WTC11 (cell line): Measurements from ENCODE around the gene PKP3. TPM values are rescaled to one million over a fixed set of nuclear protein-coding genes. Genes with fewer than 3 reads are reported as not detected.

Experiments
- ATAC-seq: fragments of 200-7000 bp; cut with Tn5 transposase; 2 replicates; pipeline ENCODE4 v1.10.0; 2021; ENCODE audit warnings: mild to moderate bottlenecking, moderate library complexity
- CTCF ChIA-PET: fragments of 300-600 bp; sonication (Branson Sonifier 250); formaldehyde crosslinking; loops from one replicate; lab custom pipeline; 2021; ENCODE audit warnings: antibody characterized with exemption; lab: Charles Lee
- POLR2A ChIA-PET: fragments of 350-600 bp; sonication (Branson Sonifier 250); formaldehyde crosslinking; loops from one replicate; lab custom pipeline; 2021; ENCODE audit warnings: antibody characterized with exemption; lab: Charles Lee
- DNase-seq: peaks from one replicate; pipeline ENCODE4 v3.0.0; 2021; ENCODE audit warnings: low spot score
- H3K27ac Mint-ChIP-seq: 2 replicates; pipeline ENCODE4 v1.8.0; 2021; ENCODE audit warnings: mixed read lengths
- H3K27me3 Mint-ChIP-seq: 2 replicates; pipeline ENCODE4 v1.8.0; 2021; ENCODE audit warnings: low read depth, mild to moderate bottlenecking, moderate library complexity, mixed read lengths
- H3K36me3 Mint-ChIP-seq: 2 replicates; pipeline ENCODE4 v1.8.0; 2021; ENCODE audit warnings: mixed read lengths
- H3K4me1 Mint-ChIP-seq: 2 replicates; pipeline ENCODE4 v1.8.0; 2022; ENCODE audit warnings: mixed read lengths
- H3K4me3 Mint-ChIP-seq: 2 replicates; pipeline ENCODE4 v1.8.0; 2021; ENCODE audit warnings: mild to moderate bottlenecking, moderate library complexity, mixed read lengths
- H3K9me3 Mint-ChIP-seq: 2 replicates; pipeline ENCODE4 v1.8.0; 2021; ENCODE audit warnings: mixed read lengths
- E2F4 ChIP-seq: sonication (generic); formaldehyde crosslinking; IDR thresholded peaks from 2 replicates; pipeline ENCODE4 v1.8.1; 2022; ENCODE audit warnings: low read depth, mild to moderate bottlenecking, moderate library complexity, missing genetic modification reagents, borderline replicate concordance
- ELF4 ChIP-seq: sonication (generic); formaldehyde crosslinking; IDR thresholded peaks from 2 replicates; pipeline ENCODE4 v1.8.1; 2022; ENCODE audit warnings: low read depth, mild to moderate bottlenecking, moderate library complexity, missing genetic modification reagents
- ETV6 ChIP-seq: sonication (generic); formaldehyde crosslinking; IDR thresholded peaks from 2 replicates; pipeline ENCODE4 v1.8.1; 2022; ENCODE audit warnings: mild to moderate bottlenecking, missing genetic modification reagents
- FOXJ3 ChIP-seq: sonication (generic); formaldehyde crosslinking; IDR thresholded peaks from 2 replicates; pipeline ENCODE4 v1.9.0; 2021; ENCODE audit warnings: missing genetic modification reagents, mild to moderate bottlenecking, borderline replicate concordance
- FOXK1 ChIP-seq: sonication (generic); formaldehyde crosslinking; IDR thresholded peaks from 2 replicates; pipeline ENCODE4 v1.8.0; 2022; ENCODE audit warnings: mild to moderate bottlenecking, moderate library complexity, missing genetic modification reagents
- GRHL2 ChIP-seq: fragments of 250-450 bp; sonication (Bioruptor Pico); IDR thresholded peaks from 2 replicates; pipeline ENCODE4 v1.8.0; 2022; ENCODE audit warnings: mild to moderate bottlenecking, moderate library complexity; ENCODE audit not compliant: insufficient replicate concordance, severe bottlenecking
- HMGA2 ChIP-seq: fragments of 250-450 bp; sonication (Bioruptor Pico); IDR thresholded peaks from 2 replicates; pipeline ENCODE4 v1.4.0; 2021; ENCODE audit warnings: mild to moderate bottlenecking, moderate library complexity
- JAZF1 ChIP-seq: fragments of 250-450 bp; sonication (Bioruptor Pico); IDR thresholded peaks from 2 replicates; pipeline ENCODE4 v1.9.0; 2021; ENCODE audit warnings: moderate library complexity, mild to moderate bottlenecking, inconsistent platforms
- PRDM15 ChIP-seq: sonication (generic); formaldehyde crosslinking; IDR thresholded peaks from 2 replicates; pipeline ENCODE4 v1.8.0; 2022; ENCODE audit warnings: missing genetic modification reagents
- PRRX2 ChIP-seq: fragments of 250-450 bp; sonication (Bioruptor Pico); IDR thresholded peaks from 2 replicates; pipeline ENCODE4 v1.8.0; 2021; ENCODE audit warnings: mild to moderate bottlenecking
- RELA ChIP-seq: sonication (generic); formaldehyde crosslinking; IDR thresholded peaks from 2 replicates; pipeline ENCODE4 v1.8.1; 2022; ENCODE audit warnings: missing genetic modification reagents, mild to moderate bottlenecking, borderline replicate concordance
- TP53 ChIP-seq: sonication (generic); formaldehyde crosslinking; IDR thresholded peaks from 2 replicates; pipeline ENCODE4 v1.8.1; 2023; ENCODE audit warnings: mild to moderate bottlenecking, missing genetic modification reagents
- USF2 ChIP-seq: sonication (generic); formaldehyde crosslinking; IDR thresholded peaks from 2 replicates; pipeline ENCODE4 v1.8.1; 2023; ENCODE audit warnings: mild to moderate bottlenecking, missing genetic modification reagents, moderate library complexity
- ZBTB43 ChIP-seq: sonication (generic); formaldehyde crosslinking; IDR thresholded peaks from 2 replicates; pipeline ENCODE4 v1.8.1; 2023; ENCODE audit warnings: mild to moderate bottlenecking, missing genetic modification reagents
- ZNF138 ChIP-seq: sonication (generic); formaldehyde crosslinking; conservative IDR thresholded peaks from 2 replicates; pipeline ENCODE4 v1.8.1; 2022; ENCODE audit warnings: mild to moderate bottlenecking, moderate library complexity, missing genetic modification reagents
- ZNF219 ChIP-seq: sonication (generic); formaldehyde crosslinking; IDR thresholded peaks from 2 replicates; pipeline ENCODE4 v1.8.0; 2023; ENCODE audit warnings: missing genetic modification reagents, mild to moderate bottlenecking, borderline replicate concordance
- ZNF317 ChIP-seq: sonication (generic); formaldehyde crosslinking; IDR thresholded peaks from 2 replicates; pipeline ENCODE4 v1.8.1; 2023; ENCODE audit warnings: low read depth, mild to moderate bottlenecking, moderate library complexity, missing genetic modification reagents, borderline replicate concordance
- ZNF396 ChIP-seq: fragments of 250-450 bp; sonication (Bioruptor Pico); IDR thresholded peaks from 2 replicates; pipeline ENCODE4 v1.8.0; 2021; ENCODE audit warnings: mild to moderate bottlenecking, moderate library complexity, borderline replicate concordance
- ZNF425 ChIP-seq: fragments of 250-450 bp; sonication (Bioruptor Pico); conservative IDR thresholded peaks from 2 replicates; pipeline ENCODE4 v1.9.0; 2021; ENCODE audit warnings: mild to moderate bottlenecking
- total RNA-seq: library from RNA; stranded (reverse); gene quantifications from 3 replicates; pipeline ENCODE4 v1.2.3, GENCODE V29; 2021
- TF ChIP-seq, protein P1 (sequence below): sonication (generic); formaldehyde crosslinking; IDR thresholded peaks from 2 replicates; pipeline ENCODE4 v1.8.1; 2023; ENCODE audit warnings: mild to moderate bottlenecking, missing genetic modification reagents, moderate library complexity
- TF ChIP-seq, protein P2 (sequence below): sonication (generic); formaldehyde crosslinking; IDR thresholded peaks from 2 replicates; pipeline ENCODE4 v1.8.0; 2022; ENCODE audit warnings: mild to moderate bottlenecking, missing genetic modification reagents

PKP3 gene
- total RNA-seq, 1 experiment from 2014 or later: 17.3 TPM

GRCh38 chr11:350723-351255 is 43.2 kb upstream of the PKP3 start:
- peak; percentile 13; the same call in 1 of the 2 replicates for ATAC-seq
- H3K27me3 Mint-ChIP-seq: peaks cover 5% of the 10 kb centered on the region
- H3K4me3 Mint-ChIP-seq: no peak overlapping the region
- H3K27ac Mint-ChIP-seq: 0 out of 2 replicates have a peak overlapping the region, but pooled peaks have one; percentile 62
- H3K9me3 Mint-ChIP-seq: peaks cover 5% of the 10 kb centered on the region; the same call in 1 of the 2 replicates
- peaks cover 38% of the 10 kb centered on the region for H3K4me1 Mint-ChIP-seq
- H3K36me3 Mint-ChIP-seq: no peaks in the 10 kb centered on the region
- TF ChIP-seq, protein P1, sequence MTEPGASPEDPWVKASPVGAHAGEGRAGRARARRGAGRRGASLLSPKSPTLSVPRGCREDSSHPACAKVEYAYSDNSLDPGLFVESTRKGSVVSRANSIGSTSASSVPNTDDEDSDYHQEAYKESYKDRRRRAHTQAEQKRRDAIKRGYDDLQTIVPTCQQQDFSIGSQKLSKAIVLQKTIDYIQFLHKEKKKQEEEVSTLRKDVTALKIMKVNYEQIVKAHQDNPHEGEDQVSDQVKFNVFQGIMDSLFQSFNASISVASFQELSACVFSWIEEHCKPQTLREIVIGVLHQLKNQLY (CRISPR knock-in tag): no peak
- TF ChIP-seq HMGA2 (no peak), ZNF425 (no peak), USF2 (CRISPR knock-in tag) (no peak), PRDM15 (no peak), ETV6 (no peak)
- TF ChIP-seq, protein P2, sequence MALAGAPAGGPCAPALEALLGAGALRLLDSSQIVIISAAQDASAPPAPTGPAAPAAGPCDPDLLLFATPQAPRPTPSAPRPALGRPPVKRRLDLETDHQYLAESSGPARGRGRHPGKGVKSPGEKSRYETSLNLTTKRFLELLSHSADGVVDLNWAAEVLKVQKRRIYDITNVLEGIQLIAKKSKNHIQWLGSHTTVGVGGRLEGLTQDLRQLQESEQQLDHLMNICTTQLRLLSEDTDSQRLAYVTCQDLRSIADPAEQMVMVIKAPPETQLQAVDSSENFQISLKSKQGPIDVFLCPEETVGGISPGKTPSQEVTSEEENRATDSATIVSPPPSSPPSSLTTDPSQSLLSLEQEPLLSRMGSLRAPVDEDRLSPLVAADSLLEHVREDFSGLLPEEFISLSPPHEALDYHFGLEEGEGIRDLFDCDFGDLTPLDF (CRISPR knock-in tag): no peak
- ChIA-PET POLR2A (no interaction called here), CTCF (interaction anchor here (1.4 kb wide), 1 partner anchor 11 kb away, joined by 4 read pairs; no protein-coding TSS in a partner anchor)
- no peak for DNase-seq

DNA sequence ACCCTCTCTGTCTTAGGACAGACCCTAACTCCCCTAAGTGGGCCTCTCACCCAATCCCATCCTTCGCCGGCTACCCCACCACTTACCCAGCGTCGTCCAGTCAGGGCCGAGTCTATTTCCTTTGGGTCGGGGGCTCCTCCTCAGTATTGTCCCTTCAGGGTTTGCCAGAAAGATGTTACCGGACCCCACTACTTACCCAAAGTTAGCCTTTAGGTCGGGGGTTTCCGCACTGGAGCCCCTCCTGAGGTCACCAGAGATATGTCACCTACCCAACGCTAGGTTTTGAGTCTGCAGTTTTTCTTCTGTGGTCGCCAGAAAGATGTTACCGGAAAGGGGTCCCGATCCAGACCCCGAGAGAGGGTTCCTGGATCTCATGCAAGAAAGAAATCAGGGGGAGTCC is 42.6 kb upstream of the PKP3 start:
- H3K4me1 Mint-ChIP-seq: peaks cover 38% of the 10 kb centered on the region
- no peaks in the 10 kb centered on the region for H3K36me3 Mint-ChIP-seq

More for the DNA sequence above, 42.6 kb upstream of the PKP3 start:
- Mint-ChIP-seq H3K4me3 (no peak overlapping the region), H3K9me3 (peaks cover 5% of the 10 kb centered on the region; the same call in 1 of the 2 replicates), H3K27me3 (peaks cover 5% of the 10 kb centered on the region), H3K27ac (no peak overlapping the region)
- DNase-seq (no peak), ATAC-seq (no peak)
- no peak for TF ChIP-seq ZNF219 (CRISPR knock-in tag)
- no peak for TF ChIP-seq GRHL2 (CRISPR knock-in tag)
- TF ChIP-seq E2F4: no peak
- TF ChIP-seq ZNF396 (CRISPR knock-in tag): no peak
- no peak for TF ChIP-seq ELF4
- no peak for TF ChIP-seq ZBTB43 (CRISPR knock-in tag)
- TF ChIP-seq JAZF1 (CRISPR knock-in tag): no peak
- no peak for TF ChIP-seq ZNF138 (CRISPR knock-in tag)
- TF ChIP-seq FOXJ3 (CRISPR knock-in tag): no peak
- TF ChIP-seq FOXK1: no peak
- TF ChIP-seq RELA (CRISPR knock-in tag): no peak
- no peak for TF ChIP-seq PRRX2 (CRISPR knock-in tag)
- no peak for TF ChIP-seq TP53 (CRISPR knock-in tag)
- TF ChIP-seq ZNF317: no peak
- POLR2A ChIA-PET: no interaction called here
- CTCF ChIA-PET: no interaction called here
